Esophagus mucosa (tissue), 1 donor: Measurements from ENCODE around the gene FXN. TPM values are rescaled to one million over a fixed set of nuclear protein-coding genes. Genes with fewer than 3 reads are reported as not detected.
"Not testable (repeated sequence)": the region's sequence is repeated elsewhere in the genome, so short reads cannot be mapped to it uniquely, and the experiment has no call there.

Experiments used
- ATAC-seq: fragments of 200-7000 bp; cut with Tn5 transposase; one replicate; pipeline ENCODE4 v1.9.1; 2020
- total RNA-seq: library from RNA; stranded (reverse); gene quantifications from one replicate; pipeline ENCODE4 v1.2.4, GENCODE V29; 2023
- donor health status: DM: yes; HTN: yes; CAD: no.

The FXN gene
- total RNA-seq, 1 donor from 2014 or later = 7.8 TPM

DNA sequence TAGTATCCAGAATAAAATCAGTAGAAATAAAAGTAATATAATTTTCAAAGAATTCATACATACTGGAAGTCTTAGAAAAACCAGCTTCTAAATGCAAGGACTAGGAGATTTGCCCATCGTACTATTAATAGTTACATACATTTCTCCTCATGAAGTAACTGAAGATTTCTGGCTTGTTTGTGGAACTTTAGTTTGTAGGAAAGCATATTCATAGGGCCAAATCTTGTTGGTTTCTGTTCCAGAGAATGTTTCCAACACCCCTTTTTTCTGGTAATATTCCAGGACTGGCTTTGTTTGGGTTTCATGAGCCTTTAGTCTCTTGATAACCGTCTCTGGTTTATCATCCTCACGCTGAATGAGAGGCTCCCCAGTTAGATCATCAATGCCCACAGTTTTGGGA lies 72.2 kb downstream of the FXN start:
- ATAC-seq = no peak

DNA sequence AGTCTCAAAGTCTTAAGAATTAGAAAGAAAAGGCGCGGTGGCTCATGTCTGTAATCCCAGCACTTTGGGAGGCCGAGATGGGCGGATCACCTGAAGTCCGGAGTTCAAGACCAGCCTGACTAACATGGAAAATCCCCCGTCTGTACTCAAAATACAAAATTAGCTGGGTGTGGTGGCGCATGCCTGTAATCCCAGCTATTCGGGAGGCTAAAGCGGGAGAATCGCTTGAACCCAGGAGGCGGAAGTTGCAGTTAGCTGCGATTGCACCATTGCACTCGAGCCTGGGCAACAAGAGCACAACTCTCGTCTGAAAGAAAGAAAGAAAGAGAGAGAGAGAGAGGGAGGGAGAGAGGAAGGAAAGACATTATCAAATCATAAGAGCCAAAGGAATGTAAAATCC lies 73.2 kb downstream of the FXN start:
- ATAC-seq = not testable (repeated sequence)

DNA sequence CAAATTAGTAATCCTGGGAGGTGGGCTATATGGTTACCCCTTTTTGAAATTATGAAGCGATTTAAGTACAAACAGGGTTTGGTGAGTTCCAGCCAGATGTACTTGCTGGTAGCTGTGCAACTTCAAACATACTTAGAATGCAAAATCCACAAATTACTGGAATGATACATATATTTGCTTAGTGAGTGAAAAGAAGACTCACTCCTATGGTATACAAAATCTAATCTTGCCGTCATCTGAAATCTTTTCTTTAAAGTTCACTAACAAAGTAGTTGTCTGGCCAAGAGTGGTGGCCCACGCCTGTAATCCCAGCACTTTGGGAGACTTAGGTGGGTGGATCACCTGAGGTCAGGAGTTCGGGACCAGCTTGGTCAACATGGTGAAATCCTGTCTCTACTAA lies 73.6 kb downstream of the FXN start:
- no peak for ATAC-seq

DNA sequence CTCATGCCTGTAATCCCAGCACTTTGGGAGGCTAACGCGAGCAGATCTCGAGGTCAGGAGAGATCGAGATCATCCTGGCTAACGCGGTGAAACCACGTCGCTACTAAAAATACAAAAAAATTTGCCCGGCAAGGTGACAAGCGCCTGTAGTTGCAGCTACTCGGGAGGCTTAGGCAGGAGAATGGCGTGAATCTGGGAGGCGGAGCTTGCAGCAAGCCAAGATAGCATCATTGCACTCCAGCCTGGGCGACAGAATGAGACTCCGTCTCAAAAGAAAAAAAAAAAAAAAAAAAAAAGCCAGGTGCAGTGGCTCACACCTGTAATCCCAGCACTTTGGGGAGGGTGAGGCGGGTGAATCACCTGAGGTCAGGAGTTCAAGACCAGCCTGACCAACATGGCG lies 77.1 kb downstream of the FXN start:
- ATAC-seq = not testable (repeated sequence)

DNA sequence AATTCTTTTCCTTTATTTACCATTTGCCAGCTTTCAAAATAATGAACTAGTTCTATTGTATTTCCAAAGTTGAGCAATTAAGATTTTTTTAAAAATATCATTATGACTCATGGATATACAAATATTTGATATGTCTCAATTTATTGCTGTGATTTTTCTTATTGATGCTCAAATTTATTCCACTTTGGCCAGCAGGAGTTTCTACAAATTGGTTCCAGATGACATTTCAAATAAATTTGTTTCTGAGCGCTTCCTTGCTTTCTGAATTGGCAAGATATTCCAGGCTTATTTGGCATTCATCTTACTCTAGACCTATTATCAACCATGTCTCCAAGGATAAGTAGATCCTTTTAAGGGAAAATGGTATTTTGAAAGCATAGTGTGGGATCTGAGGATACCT lies 80.1 kb downstream of the FXN start:
- ATAC-seq = no peak

DNA sequence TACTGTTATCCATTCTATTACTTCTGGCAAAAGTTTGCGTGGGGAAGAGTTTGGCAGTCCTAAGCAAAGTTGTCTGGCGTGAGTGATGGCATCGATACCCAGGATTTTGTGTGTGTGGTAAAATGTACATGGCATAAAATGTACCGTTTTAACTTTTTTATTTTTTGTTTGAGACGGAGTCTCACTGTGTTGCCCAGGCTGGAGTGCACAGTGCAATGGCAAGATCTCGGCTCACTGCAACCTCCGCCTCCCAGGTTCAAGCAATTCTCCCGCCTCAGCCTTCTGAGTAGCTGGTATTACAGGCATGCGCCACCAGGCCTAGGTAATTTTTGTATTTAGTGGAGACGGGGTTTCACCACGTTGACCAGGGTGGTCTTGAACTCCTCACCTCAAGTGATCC lies 83.1 kb downstream of the FXN start:
- ATAC-seq = no peak

DNA sequence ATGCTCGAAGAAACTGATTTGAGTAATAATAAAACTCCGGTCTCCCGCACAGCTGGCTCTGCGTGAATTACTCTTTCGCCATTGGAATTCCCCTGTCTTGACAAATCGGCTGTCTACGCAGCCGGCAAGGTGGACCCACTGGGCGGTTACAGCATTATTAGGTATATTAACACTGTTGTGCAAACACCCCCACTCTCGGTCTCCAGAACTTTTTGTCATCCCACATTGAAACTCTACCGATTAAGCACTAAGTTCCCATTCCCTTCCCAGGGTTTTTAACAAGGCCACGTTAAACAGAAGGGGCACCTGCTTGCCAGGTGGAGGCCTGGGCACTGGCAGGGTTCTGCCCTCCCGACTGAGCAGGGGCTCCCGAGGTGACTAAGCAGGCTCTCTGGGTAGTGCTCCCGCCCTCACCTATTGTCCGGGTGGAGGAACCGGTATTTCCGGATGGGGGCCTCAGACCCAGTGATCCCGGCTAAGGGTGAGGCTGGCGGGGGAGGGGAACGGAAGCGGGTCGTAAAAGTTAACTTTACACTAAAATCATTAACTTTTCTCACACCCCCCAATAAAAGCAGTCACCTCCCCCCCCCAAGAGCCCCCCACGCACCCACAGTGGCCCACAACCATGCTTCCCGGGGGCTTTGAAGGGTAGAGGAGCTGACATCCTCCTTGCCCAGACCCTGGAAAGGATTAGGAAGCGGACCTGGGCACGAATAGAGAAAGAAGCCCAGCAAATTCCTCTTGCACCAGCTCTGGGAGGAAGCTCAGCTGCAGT lies 85.0 kb downstream of the FXN start:
- ATAC-seq = peak; percentile 96

DNA sequence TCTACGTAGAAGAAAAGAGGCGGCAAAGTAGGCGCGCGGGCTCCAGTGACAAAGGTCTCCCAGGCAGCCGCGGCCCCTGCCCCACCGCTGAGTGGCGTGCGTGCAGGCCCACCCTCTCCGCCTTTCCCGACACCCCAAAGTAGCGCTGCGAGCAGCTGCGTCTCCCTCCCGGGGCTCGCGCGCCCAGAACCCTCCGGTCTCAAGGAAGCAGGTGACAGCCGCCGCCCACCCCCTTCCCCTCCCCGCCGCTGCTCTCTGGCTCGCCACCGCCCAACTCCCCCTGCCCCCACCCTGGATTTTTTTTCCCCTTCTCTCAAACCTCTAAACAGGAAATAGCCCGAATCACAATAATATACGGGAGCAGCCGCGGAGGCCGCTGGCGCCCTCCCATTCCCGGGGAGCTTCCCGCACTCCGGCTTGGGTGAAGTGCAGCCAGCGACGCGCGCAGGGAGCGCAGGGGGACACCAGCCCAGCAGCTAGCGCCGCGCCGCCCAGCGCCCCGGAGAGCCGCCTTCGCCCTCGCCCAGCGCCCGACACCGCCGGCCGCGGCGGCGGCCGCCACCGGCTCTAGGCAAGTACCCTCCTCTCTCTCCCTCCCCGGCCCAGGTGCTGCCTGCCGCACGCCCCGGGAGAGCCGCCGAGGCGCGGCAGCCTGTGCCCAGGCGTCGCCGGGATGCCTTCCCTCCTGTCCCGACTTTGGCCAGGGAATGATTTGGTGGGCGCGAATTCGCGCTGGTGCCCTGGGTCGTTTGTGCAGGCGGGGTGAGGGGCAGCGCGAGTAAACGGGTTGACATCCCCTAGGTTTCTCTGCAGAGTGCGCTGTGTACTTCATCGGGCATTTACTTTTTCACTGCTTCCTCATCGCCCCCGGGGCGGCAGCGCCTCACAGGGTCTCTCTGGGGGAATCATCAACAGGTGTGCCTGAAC lies 85.9 kb downstream of the FXN start:
- ATAC-seq = peak; percentile 56

DNA sequence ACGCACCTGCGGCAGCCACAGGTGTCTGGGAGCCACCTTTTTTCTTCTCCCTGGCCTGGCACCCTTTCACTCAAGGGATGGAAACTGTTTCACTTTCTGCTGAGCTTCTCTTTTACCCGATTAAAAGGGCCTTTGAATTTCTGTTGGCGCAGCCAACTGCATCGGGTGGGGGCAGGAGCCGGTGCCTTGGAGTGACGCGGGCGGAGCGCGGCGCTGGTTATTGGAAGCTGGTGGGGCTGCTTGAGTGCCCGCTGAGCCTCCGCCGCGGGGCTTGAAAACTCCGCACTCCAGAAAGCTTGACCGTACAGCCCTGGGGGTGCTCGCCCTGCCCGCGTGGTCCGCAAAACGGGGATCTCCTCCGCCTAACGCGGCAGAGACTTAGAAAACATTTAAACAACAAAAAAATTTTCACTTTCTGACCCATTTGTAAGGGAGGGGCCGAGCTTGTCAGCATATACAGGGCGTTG lies 86.6 kb downstream of the FXN start:
- ATAC-seq = peak; percentile 61

DNA sequence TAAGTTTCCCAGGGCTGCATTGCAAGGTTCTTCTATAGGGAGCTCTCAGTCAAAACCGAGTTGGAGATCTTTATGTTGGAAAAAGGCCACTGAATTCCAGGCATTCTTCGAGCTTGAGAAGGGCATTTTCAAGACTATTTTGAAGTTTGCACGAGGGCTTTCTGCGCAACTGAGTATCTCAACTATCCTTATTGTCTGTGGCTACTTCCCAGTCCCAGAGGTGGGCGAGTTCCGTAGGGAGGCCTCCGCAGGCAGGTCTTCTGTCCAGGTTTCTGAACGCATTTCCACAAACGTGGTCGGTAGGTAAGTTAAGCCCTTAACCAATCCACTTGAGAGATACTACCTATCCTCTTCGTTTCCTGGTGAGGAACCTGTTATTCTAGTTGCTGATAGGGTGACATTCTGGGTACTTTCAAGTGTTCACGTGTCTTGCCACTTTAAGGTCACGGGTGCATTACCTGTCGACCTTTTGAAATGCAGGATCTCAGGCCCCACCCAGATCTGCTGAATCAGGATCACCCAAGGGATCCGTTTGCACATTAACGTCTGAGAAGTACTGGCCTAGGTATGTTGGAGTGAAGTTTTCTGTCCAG lies 87.1 kb downstream of the FXN start:
- peak; percentile 85 for ATAC-seq

DNA sequence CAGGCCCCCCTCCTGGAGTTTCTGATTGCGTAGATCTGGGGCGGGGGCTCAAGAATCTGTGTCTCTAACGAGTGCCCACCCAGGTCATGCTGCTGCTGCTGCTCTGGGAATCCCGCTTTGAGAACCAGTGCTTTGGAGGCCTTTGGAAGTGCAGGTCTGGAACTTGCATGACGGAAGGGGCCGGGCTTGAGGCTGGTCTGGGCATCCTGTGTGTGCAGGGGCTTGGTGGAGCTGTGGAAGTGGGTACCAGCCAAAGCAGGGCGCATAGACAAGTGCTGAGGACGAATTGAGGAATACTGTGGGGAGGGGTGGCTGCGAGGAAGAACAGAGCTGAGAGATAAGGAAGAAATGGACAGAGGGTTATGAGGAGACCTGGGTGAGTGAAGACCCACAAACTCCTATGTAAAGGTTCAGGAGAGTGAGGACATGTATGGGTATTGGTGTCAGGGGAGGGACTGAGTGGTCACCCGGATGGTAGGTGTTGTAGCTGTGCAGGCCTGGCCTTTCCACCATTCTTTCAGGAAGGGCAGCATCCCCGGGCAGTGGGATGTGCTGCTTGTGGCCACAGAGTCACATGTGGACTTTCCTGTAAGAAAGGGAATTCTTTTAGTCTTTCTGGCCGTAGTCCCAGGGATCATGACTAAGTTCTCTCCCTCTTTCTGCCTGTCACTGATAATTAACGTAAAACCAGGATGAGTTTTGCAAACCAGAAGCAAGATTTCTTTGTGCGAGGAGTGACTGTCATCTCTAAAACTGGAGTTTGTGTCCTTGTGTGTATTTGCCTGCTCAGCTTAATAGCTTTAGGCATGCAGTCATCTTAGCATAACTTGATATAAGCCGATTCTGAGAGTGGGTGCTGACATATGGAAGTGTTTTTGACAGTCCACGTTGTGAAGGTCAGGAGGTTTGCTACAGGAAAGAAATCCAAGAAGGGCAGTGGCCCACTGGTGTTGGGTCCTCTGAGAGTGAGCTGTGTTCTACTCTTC lies 95.2 kb downstream of the FXN start:
- ATAC-seq = peak; percentile 56

DNA sequence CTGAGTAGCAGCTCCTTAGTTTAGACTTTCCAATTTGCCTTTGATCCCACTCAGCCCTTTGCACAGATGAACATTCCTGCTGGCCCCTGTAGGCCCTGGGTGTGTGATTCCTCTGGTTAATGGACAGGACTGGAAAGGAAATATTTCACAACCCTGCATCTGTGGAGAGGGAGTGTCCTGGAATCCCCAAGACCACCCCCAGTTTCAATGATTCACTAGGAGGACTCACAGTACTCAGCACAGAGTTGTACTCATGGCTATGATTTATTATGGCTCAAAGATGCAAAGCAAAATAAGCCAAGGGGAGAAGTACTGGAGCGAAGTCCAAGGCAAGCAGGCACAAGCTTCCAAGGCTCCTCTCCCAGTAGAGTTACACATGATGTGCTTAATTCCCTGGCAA lies 96.1 kb downstream of the FXN start:
- ATAC-seq = peak; percentile 93

DNA sequence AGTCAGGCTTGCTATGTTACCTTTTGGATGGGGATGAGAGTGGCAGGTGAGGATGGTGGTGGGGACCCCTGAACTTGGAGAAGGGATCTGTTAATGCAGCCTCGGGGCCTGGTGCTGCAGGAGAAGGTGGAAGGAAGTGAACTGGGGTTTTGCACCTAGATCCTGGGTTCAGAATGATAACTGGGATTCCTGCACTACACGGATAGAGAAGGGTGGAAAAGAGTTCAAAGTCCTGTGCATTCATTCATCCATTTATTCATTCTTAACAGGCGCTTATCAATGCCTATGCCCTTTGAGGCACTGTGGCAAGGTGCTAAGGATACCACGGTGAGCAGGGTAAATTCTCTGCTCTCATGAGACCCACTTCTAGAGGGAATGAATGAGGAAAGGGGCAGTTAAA lies 96.8 kb downstream of the FXN start:
- ATAC-seq = no peak

DNA sequence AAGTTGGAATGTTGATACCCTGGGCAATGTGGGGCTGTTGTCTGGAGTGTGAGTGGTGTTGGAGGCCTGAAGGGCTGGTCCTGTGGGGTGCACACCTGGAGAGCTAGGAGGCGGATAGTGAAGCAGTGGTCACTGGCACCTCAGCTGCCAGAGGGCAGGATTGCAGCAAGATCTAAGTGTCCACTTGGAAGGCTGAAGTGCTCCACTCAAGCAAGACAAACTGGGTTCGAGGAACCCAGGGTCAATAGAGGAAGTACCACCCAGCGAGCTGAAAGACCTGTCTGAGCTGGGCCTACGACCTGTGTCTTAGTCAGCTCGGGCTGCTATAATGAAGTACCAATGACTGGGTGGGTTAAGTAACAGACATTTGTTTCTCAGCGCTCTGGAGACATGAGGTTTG lies 98.9 kb downstream of the FXN start:
- ATAC-seq = no peak

DNA sequence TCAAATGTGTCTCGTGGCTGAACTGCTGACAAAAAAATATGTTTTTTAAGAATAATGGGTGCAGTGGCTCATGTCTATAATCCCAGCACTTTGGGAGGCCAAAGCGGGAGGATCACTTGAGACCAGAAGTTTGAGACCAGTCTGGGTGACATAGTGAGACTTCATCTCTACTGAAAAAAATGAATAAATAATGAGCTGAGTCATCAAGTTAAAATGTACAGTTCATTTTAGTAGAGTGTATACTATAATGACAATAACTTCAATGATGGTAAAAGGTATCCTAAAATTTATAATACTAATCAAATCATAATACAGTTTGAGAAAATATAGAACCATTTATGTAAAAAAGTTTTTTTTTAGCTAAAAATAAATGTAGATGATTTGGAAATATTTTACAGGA lies 100.6 kb downstream of the FXN start:
- ATAC-seq = no peak

DNA sequence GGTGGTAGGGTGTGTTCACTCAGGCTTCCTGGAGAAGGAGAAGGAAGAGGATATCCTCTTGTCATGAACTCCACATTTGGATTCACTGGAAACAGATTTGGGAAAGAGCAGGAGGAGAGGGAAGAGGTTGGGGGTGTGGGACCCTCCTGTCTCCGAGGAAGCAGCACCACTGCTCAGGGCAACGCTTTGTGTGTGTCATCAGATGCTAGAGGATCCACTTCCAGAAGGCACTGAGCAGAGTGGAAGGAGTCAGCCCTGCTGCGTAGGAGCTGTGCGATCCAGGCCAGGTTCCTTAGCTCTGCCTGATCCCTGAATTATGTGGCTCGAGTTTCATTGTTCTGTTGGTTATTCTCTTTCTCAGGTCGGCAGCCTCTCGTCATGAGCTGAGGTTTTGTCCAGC lies 101.2 kb downstream of the FXN start:
- ATAC-seq = no peak

DNA sequence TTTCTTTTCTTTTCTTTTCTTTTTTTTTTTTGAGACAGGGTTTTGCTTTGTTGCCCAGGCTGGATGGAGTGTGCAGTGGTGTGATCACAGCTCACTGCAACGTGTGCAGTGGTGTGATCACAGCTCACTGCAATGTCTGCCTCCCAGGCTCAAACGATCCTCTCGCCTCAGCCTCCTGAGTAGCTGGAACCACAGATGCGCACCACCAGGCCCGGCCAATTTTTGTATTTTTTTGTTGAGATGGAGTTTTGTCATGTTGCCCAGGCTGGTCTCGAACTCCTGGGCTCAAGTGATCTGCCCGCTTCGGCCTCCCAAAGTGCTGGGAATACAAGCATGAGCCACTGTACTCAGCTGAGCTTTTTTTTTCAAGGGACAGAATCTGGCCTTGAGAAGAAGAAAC lies 101.8 kb downstream of the FXN start:
- ATAC-seq = no peak

DNA sequence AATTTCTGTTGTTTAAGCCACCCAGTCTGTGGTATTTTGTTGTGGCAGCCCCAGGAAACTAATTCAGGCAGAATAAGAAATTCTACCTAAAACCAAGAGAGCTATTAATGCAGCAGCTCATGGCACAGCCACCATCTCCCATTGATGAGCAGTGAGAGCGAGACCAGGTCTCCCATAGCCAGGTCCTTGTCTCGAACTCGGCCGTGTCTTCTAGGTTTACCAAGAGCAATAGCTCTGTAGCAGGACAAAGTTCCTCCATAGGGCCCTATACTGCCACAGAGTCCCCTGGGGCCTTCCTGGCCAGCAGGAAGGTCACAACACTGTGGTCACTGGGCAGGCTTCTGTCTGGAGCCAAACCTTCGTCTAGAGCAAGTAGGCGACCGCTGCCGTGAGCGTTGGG lies 104.0 kb downstream of the FXN start:
- no peak for ATAC-seq

DNA sequence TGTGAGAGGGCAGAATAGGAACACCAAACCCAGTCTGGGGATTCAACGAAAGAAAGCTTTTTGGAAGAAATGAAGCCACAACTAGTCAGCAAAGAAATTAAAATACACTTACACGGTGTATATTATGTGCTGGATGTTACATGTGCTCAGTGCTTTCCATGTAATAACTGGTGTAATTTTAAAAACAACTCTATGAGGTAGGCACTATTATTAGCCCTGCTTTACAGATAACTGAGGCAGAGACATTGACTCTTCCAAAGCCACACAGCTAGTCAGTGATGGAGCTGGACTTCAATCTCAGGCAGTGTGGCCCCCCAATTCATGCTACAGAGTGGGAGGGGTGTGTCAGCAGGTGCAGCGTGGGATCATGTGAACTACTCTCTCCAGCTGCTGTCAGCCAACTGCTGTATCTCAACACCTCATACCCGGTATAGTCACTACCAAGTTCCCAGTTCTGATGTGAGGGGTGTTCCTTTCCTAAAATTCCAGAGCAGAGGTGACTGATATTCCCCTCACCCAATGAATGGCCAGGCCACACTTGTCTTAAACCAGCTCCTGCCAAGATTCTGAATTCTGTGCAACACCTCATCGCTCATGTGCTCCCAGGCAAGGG lies 104.7 kb downstream of the FXN start:
- peak; percentile 10 for ATAC-seq

DNA sequence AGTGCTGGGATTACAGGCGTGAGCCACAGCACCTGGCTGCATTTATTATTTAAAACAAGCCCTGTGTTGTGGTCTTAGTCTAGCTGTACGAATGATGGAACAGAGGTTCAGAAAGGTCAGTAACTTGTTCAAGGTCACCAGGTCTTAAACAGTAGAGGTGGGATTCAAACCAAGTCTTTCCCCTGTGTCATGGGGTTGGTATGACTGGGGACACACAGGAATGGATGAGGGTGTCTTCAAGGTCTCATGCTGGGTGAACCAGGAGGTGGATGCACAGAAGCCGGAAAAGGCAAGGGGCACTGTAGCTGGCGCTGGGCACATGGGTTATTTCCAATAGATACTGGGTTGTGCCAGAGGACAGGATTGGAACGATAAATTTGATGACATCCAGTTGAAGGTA lies 106.3 kb downstream of the FXN start:
- no peak for ATAC-seq

DNA sequence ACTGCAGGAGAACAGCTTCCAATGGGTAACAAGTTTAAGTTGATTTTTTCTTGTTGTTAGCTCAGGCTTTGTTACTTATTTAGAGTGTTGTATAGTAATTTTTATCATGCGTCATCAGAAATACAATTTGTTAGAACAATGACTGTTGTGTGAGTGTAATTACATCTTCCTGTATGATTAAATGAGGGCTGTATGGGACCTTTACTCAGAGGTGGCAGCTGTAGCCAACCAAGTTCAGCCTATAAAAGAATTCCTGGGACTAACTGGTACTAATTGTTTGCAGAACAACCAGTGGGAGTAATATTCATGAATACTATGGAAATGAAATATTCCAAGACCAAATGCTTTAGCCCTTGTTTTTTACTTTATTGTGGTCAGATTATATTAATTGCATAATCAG lies 107.7 kb downstream of the FXN start:
- ATAC-seq = no peak
